ENCODE data around the gene FSTL3. TPM values are rescaled to one million over a fixed set of nuclear protein-coding genes. Genes with fewer than 3 reads are reported as not detected.

The FSTL3 gene
- total RNA-seq, 2 donors from 2014 or later, result 9.8 to 14.1 TPM

GRCh38 chr19:644363-644762 lies 31.8 kb upstream of the FSTL3 start:
- no peaks in the 10 kb centered on the region for H3K4me1 Mint-ChIP-seq
- no peak overlapping the region for H3K4me3 Mint-ChIP-seq
- peaks cover 10% of the 10 kb centered on the region for H3K36me3 Mint-ChIP-seq (ENCODE audit: low read depth)
- Histone ChIP-seq H3K27ac (ENCODE audit: low read depth, low read length) (no peak overlapping the region), H3K9me3 (ENCODE audit: control insufficient read depth, low read length) (no peaks in the 10 kb centered on the region), H3K4me1 (ENCODE audit: control insufficient read depth, insufficient read depth, low read length) (no peaks in the 10 kb centered on the region), H3K27me3 (ENCODE audit: control insufficient read depth, insufficient read depth, low read length, poor library complexity, severe bottlenecking) (peaks cover under 1% of the 10 kb centered on the region), H3K4me3 (ENCODE audit: low read length) (no peak overlapping the region), H3K36me3 (ENCODE audit: control insufficient read depth, insufficient read depth, low read length) (no peaks in the 10 kb centered on the region), H3K9ac (ENCODE audit: extremely low read depth, low read length, poor library complexity, severe bottlenecking) (no peak overlapping the region)
- H3K27me3 Mint-ChIP-seq (ENCODE audit: insufficient read depth), result peaks cover 4% of the 10 kb centered on the region
- TF ChIP-seq CTCF (conservative IDR thresholded peaks at IDR 0.05), result no peak
- 88% methylated on average over 11 to 28 of the region's 28 CpGs for WGBS, 2 experiments (ENCODE audit: insufficient coverage in 1 of 2, insufficient read length in 1 of 2)
- DNase-seq, result no peak
- no peaks in the 10 kb centered on the region for H3K9me3 Mint-ChIP-seq
- H3K27ac Mint-ChIP-seq, result no peak overlapping the region

- no peak overlapping the region for H3K4me3 ChIP-seq (ENCODE audit: low read length)
- H3K36me3 Mint-ChIP-seq (ENCODE audit: low read depth), result peaks cover 10% of the 10 kb centered on the region
- H3K4me1 Mint-ChIP-seq, result no peaks in the 10 kb centered on the region
- H3K9ac ChIP-seq (ENCODE audit: extremely low read depth, low read length, poor library complexity, severe bottlenecking), result no peak overlapping the region
- no peak overlapping the region for H3K4me3 Mint-ChIP-seq
- H3K36me3 ChIP-seq (ENCODE audit: control insufficient read depth, insufficient read depth, low read length), result no peaks in the 10 kb centered on the region
- DNase-seq, result no peak
- no peaks in the 10 kb centered on the region for H3K4me1 ChIP-seq (ENCODE audit: control insufficient read depth, insufficient read depth, low read length)
- no peak overlapping the region for H3K27ac Mint-ChIP-seq
- H3K27me3 ChIP-seq (ENCODE audit: control insufficient read depth, insufficient read depth, low read length, poor library complexity, severe bottlenecking), result no peaks in the 10 kb centered on the region
- no peak overlapping the region for H3K27ac ChIP-seq (ENCODE audit: low read depth, low read length)
- no peaks in the 10 kb centered on the region for H3K9me3 Mint-ChIP-seq
- peaks cover 3% of the 10 kb centered on the region for H3K27me3 Mint-ChIP-seq (ENCODE audit: insufficient read depth)
- no peak for TF ChIP-seq CTCF (conservative IDR thresholded peaks at IDR 0.05)
- H3K9me3 ChIP-seq (ENCODE audit: control insufficient read depth, low read length), result no peaks in the 10 kb centered on the region
- WGBS, 2 experiments (ENCODE audit: insufficient coverage in 1 of 2, insufficient read length in 1 of 2), result 88 to 94% methylated on average over 12 to 14 of the region's 14 CpGs
Observed at GRCh38 chr19:644789-645188, 31.4 kb upstream of the FSTL3 start.

- Histone ChIP-seq H3K27me3 (ENCODE audit: control insufficient read depth, insufficient read depth, low read length, poor library complexity, severe bottlenecking) (no peaks in the 10 kb centered on the region), H3K27ac (ENCODE audit: low read depth, low read length) (peak overlapping the region; percentile 17), H3K4me3 (ENCODE audit: low read length) (no peak overlapping the region), H3K9me3 (ENCODE audit: control insufficient read depth, low read length) (no peaks in the 10 kb centered on the region), H3K9ac (ENCODE audit: extremely low read depth, low read length, poor library complexity, severe bottlenecking) (no peak overlapping the region), H3K36me3 (ENCODE audit: control insufficient read depth, insufficient read depth, low read length) (no peaks in the 10 kb centered on the region), H3K4me1 (ENCODE audit: control insufficient read depth, insufficient read depth, low read length) (no peaks in the 10 kb centered on the region)
- Mint-ChIP-seq H3K27ac (no peak overlapping the region), H3K9me3 (no peaks in the 10 kb centered on the region), H3K36me3 (ENCODE audit: low read depth) (peaks cover 12% of the 10 kb centered on the region), H3K4me1 (no peaks in the 10 kb centered on the region), H3K27me3 (ENCODE audit: insufficient read depth) (peaks cover 3% of the 10 kb centered on the region), H3K4me3 (no peak overlapping the region)
- TF ChIP-seq CTCF (conservative IDR thresholded peaks at IDR 0.05), result no peak
- DNase-seq, result no peak
- 94 to 95% methylated on average over 53 to 62 of the region's 62 CpGs for WGBS, 2 experiments (ENCODE audit: insufficient coverage in 1 of 2, insufficient read length in 1 of 2)
Observed at GRCh38 chr19:645912-646778, 30.0 kb upstream of the FSTL3 start.

Measured in endodermal cell (in vitro differentiated cells).